ENCODE data around the gene SPIC. TPM values are rescaled to one million over a fixed set of nuclear protein-coding genes. Genes with fewer than 3 reads are reported as not detected.

SPIC gene
- total RNA-seq, 2 donors from 2014 or later, result not detected

DNA sequence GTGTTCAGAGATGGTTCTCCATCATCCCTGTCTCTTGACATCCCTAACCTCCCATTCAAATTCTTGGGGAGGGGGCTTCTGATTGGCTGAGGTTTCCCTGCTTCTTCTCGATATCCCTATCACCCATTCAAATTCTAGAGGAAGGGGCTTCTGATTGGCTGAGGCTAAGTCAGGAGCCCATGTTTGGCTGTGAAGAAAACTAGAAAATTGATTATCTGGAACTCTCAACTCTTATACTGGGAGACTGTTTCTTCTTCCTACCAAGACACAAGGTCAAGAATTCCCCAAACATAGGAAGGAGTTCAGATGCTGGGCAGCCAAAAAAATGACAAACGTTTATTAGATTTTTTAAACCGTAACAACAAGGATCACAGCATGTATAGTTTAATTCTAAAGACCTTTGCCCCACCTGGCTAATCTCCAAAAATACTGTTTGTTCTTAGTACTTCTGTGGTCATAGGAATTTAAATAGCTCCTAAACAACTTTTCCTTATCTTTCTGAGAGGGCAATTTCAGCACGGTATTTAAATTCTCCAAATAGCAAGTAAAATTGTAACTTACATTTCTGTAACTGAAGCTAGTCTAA, 26.4 kb downstream of the SPIC start:
- H3K27ac ChIP-seq (ENCODE audit: low read depth, low read length), result no peak overlapping the region
- Mint-ChIP-seq H3K36me3 (ENCODE audit: low read depth) (no peaks in the 10 kb centered on the region), H3K27me3 (ENCODE audit: insufficient read depth) (no peaks in the 10 kb centered on the region), H3K27ac (no peak overlapping the region), H3K9me3 (peaks cover 7% of the 10 kb centered on the region), H3K4me1 (no peaks in the 10 kb centered on the region), H3K4me3 (no peak overlapping the region)
- WGBS, 2 experiments (ENCODE audit: insufficient coverage in 1 of 2, insufficient read length in 1 of 2), result 90 to 93% methylated on average over 2 to 3 of the region's 4 CpGs
- no peaks in the 10 kb centered on the region for H3K4me1 ChIP-seq (ENCODE audit: control insufficient read depth, insufficient read depth, low read length)
- TF ChIP-seq, protein P1, sequence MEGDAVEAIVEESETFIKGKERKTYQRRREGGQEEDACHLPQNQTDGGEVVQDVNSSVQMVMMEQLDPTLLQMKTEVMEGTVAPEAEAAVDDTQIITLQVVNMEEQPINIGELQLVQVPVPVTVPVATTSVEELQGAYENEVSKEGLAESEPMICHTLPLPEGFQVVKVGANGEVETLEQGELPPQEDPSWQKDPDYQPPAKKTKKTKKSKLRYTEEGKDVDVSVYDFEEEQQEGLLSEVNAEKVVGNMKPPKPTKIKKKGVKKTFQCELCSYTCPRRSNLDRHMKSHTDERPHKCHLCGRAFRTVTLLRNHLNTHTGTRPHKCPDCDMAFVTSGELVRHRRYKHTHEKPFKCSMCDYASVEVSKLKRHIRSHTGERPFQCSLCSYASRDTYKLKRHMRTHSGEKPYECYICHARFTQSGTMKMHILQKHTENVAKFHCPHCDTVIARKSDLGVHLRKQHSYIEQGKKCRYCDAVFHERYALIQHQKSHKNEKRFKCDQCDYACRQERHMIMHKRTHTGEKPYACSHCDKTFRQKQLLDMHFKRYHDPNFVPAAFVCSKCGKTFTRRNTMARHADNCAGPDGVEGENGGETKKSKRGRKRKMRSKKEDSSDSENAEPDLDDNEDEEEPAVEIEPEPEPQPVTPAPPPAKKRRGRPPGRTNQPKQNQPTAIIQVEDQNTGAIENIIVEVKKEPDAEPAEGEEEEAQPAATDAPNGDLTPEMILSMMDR (conservative IDR thresholded peaks at IDR 0.05), result no peak
- no peaks in the 10 kb centered on the region for H3K9me3 ChIP-seq (ENCODE audit: control insufficient read depth, low read length)
- no peaks in the 10 kb centered on the region for H3K36me3 ChIP-seq (ENCODE audit: control insufficient read depth, insufficient read depth, low read length)
- H3K9ac ChIP-seq (ENCODE audit: extremely low read depth, low read length, poor library complexity, severe bottlenecking), result no peak overlapping the region
- DNase-seq, result no peak
- no peak overlapping the region for H3K4me3 ChIP-seq (ENCODE audit: low read length)
- no peaks in the 10 kb centered on the region for H3K27me3 ChIP-seq (ENCODE audit: control insufficient read depth, insufficient read depth, low read length, poor library complexity, severe bottlenecking)

- H3K9me3 Mint-ChIP-seq, result no peaks in the 10 kb centered on the region
- Histone ChIP-seq H3K4me3 (ENCODE audit: low read length) (no peak overlapping the region), H3K9me3 (ENCODE audit: control insufficient read depth, low read length) (no peaks in the 10 kb centered on the region), H3K36me3 (ENCODE audit: control insufficient read depth, insufficient read depth, low read length) (no peaks in the 10 kb centered on the region), H3K27me3 (ENCODE audit: control insufficient read depth, insufficient read depth, low read length, poor library complexity, severe bottlenecking) (no peaks in the 10 kb centered on the region), H3K4me1 (ENCODE audit: control insufficient read depth, insufficient read depth, low read length) (peaks cover 3% of the 10 kb centered on the region), H3K27ac (ENCODE audit: low read depth, low read length) (no peak overlapping the region), H3K9ac (ENCODE audit: extremely low read depth, low read length, poor library complexity, severe bottlenecking) (no peak overlapping the region)
- TF ChIP-seq, protein P1 (conservative IDR thresholded peaks at IDR 0.05), result no peak
- H3K36me3 Mint-ChIP-seq (ENCODE audit: low read depth), result no peaks in the 10 kb centered on the region
- no peak overlapping the region for H3K4me3 Mint-ChIP-seq
- H3K27me3 Mint-ChIP-seq (ENCODE audit: insufficient read depth), result no peaks in the 10 kb centered on the region
- WGBS, 2 experiments (ENCODE audit: insufficient coverage in 1 of 2, insufficient read length in 1 of 2), result 20% methylated on average over 1 of the region's 1 CpG; no CpG with 5 or more reads in 1 of the 2 experiments
- no peak overlapping the region for H3K27ac Mint-ChIP-seq
- no peak for DNase-seq
- peaks cover 2% of the 10 kb centered on the region for H3K4me1 Mint-ChIP-seq
Measured at GRCh38 chr12:101521136-101521535, 46.0 kb downstream of the SPIC start.

DNA sequence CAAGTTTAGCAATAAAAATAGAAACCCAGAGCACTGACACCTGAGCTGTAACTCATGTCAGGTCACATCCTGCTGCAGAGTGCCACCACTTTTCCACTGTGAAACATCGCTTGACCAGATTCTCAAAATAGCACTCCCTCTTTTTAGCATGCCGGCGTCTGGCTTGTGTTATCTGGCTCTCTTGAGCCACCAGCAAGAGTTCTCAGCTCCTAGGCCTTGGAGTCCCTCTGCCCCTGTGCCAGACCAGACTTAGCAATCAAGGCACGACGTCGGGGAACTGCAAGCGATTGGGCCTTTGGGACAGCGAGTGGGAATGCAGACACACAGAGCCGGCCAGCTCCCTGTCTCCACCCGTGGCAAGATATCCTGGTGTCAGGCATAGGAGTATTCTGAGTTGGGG, 52.5 kb downstream of the SPIC start:
- H3K4me1 Mint-ChIP-seq, result no peaks in the 10 kb centered on the region

More for the DNA sequence above, 52.5 kb downstream of the SPIC start:
- H3K4me1 ChIP-seq (ENCODE audit: control insufficient read depth, insufficient read depth, low read length), result no peaks in the 10 kb centered on the region
- no peaks in the 10 kb centered on the region for H3K27me3 Mint-ChIP-seq (ENCODE audit: insufficient read depth)
- H3K9ac ChIP-seq (ENCODE audit: extremely low read depth, low read length, poor library complexity, severe bottlenecking), result no peak overlapping the region
- H3K9me3 ChIP-seq (ENCODE audit: control insufficient read depth, low read length), result no peaks in the 10 kb centered on the region
- H3K36me3 ChIP-seq (ENCODE audit: control insufficient read depth, insufficient read depth, low read length), result no peaks in the 10 kb centered on the region
- H3K27ac ChIP-seq (ENCODE audit: low read depth, low read length), result no peak overlapping the region
- H3K36me3 Mint-ChIP-seq (ENCODE audit: low read depth), result no peaks in the 10 kb centered on the region
- 96 to 97% methylated on average over 10 of the region's 10 CpGs for WGBS, 2 experiments (ENCODE audit: insufficient coverage in 1 of 2, insufficient read length in 1 of 2)
- TF ChIP-seq, protein P1 (conservative IDR thresholded peaks at IDR 0.05), result no peak
- H3K9me3 Mint-ChIP-seq, result no peaks in the 10 kb centered on the region
- no peak overlapping the region for H3K4me3 ChIP-seq (ENCODE audit: low read length)
- DNase-seq, result no peak
- H3K4me3 Mint-ChIP-seq, result no peak overlapping the region
- no peak overlapping the region for H3K27ac Mint-ChIP-seq
- no peaks in the 10 kb centered on the region for H3K27me3 ChIP-seq (ENCODE audit: control insufficient read depth, insufficient read depth, low read length, poor library complexity, severe bottlenecking)

Data from endodermal cell (in vitro differentiated cells).